Liver (tissue), 3 donors: Measurements from ENCODE around the gene FAM72D.
"Not testable (repeated sequence)": the region's sequence is repeated elsewhere in the genome, so short reads cannot be mapped to it uniquely, and the experiment has no call there.

Experiments
- FOXA1 ChIP-seq: IDR thresholded peaks from 2 replicates; pipeline ENCODE4 v1.6.1; 2016; ENCODE audit warnings: antibody characterized with exemption
- GABPA ChIP-seq, 2 donors: IDR thresholded peaks in 1 of 2; conservative IDR thresholded peaks in 1 of 2; 2 replicates each; pipeline ENCODE4 v1.6.1; 2016; ENCODE audit warnings: antibody characterized with exemption in 2 of 2, mild to moderate bottlenecking in 1 of 2, moderate library complexity in 1 of 2
- JUND ChIP-seq, 2 donors: IDR thresholded peaks; 2 replicates each; pipeline ENCODE4 v1.6.1; 2016; ENCODE audit warnings: antibody characterized with exemption in 2 of 2
- RAD21 ChIP-seq, 2 donors: IDR thresholded peaks; 2 replicates each; pipeline ENCODE4 v1.6.1; 2016; ENCODE audit warnings: antibody characterized with exemption in 2 of 2, mild to moderate bottlenecking in 2 of 2
- SP1 ChIP-seq: IDR thresholded peaks from 2 replicates; pipeline ENCODE4 v1.6.1; 2018; ENCODE audit warnings: antibody characterized with exemption, mild to moderate bottlenecking
- TAF1 ChIP-seq: conservative IDR thresholded peaks from 2 replicates; pipeline ENCODE4 v1.6.1; 2016; ENCODE audit warnings: antibody characterized with exemption, mild to moderate bottlenecking
- YY1 ChIP-seq: IDR thresholded peaks from 2 replicates; pipeline ENCODE4 v1.6.1; 2016; ENCODE audit warnings: antibody characterized with exemption, mild to moderate bottlenecking
- TF ChIP-seq, protein P1 (sequence below): fragments of 150-350 bp; IDR thresholded peaks from 2 replicates; pipeline ENCODE4 v1.5.1; 2017; ENCODE audit warnings: improper control_type of control experiment, low read depth, low read length; ENCODE audit not compliant: missing input control
- TF ChIP-seq, protein P2 (sequence below): IDR thresholded peaks from 2 replicates; pipeline ENCODE4 v1.6.1; 2016; ENCODE audit warnings: antibody characterized with exemption
- TF ChIP-seq, protein P3 (sequence below): IDR thresholded peaks from 2 replicates; pipeline ENCODE4 v1.6.1; 2016; ENCODE audit warnings: antibody characterized with exemption
- TF ChIP-seq, protein P4 (sequence below): IDR thresholded peaks from 2 replicates; pipeline ENCODE4 v1.6.1; 2016; ENCODE audit warnings: antibody characterized with exemption, mild to moderate bottlenecking
- donor health status: healthy.
- donor health status: healthy.

DNA sequence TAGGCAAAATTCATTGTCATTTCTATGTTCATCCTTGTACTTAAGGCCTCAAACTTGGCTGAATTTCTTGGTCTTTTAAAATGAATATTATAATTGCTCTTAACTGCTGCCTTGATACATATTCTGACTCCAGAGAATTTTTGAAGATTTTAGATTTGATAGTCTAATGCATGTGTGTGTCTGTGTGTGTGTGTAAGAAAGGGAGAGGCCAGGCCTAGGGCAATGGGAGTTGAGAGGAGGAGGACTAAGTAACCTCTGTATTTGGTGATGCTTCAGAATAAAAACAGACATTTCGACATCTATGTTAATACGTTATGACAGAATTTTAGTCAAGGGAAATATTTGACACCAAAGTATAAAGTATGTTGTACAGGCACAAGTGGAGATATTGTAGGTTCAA, 7.5 kb downstream of the FAM72D start:
- TF ChIP-seq, protein P1, sequence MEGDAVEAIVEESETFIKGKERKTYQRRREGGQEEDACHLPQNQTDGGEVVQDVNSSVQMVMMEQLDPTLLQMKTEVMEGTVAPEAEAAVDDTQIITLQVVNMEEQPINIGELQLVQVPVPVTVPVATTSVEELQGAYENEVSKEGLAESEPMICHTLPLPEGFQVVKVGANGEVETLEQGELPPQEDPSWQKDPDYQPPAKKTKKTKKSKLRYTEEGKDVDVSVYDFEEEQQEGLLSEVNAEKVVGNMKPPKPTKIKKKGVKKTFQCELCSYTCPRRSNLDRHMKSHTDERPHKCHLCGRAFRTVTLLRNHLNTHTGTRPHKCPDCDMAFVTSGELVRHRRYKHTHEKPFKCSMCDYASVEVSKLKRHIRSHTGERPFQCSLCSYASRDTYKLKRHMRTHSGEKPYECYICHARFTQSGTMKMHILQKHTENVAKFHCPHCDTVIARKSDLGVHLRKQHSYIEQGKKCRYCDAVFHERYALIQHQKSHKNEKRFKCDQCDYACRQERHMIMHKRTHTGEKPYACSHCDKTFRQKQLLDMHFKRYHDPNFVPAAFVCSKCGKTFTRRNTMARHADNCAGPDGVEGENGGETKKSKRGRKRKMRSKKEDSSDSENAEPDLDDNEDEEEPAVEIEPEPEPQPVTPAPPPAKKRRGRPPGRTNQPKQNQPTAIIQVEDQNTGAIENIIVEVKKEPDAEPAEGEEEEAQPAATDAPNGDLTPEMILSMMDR, result not testable (repeated sequence)
- TF ChIP-seq, protein P2, sequence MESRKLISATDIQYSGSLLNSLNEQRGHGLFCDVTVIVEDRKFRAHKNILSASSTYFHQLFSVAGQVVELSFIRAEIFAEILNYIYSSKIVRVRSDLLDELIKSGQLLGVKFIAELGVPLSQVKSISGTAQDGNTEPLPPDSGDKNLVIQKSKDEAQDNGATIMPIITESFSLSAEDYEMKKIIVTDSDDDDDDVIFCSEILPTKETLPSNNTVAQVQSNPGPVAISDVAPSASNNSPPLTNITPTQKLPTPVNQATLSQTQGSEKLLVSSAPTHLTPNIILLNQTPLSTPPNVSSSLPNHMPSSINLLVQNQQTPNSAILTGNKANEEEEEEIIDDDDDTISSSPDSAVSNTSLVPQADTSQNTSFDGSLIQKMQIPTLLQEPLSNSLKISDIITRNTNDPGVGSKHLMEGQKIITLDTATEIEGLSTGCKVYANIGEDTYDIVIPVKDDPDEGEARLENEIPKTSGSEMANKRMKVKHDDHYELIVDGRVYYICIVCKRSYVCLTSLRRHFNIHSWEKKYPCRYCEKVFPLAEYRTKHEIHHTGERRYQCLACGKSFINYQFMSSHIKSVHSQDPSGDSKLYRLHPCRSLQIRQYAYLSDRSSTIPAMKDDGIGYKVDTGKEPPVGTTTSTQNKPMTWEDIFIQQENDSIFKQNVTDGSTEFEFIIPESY, result not testable (repeated sequence)
- not testable (repeated sequence) for TF ChIP-seq RAD21 (IDR thresholded peaks at IDR 0.05); SP1; FOXA1; TAF1; GABPA (IDR thresholded peaks at IDR 0.05 in 1 of 2, conservative IDR thresholded peaks at IDR 0.05 in 1 of 2); JUND (IDR thresholded peaks at IDR 0.05); YY1
- TF ChIP-seq, protein P3, sequence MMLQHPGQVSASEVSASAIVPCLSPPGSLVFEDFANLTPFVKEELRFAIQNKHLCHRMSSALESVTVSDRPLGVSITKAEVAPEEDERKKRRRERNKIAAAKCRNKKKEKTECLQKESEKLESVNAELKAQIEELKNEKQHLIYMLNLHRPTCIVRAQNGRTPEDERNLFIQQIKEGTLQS, result not testable (repeated sequence)
- TF ChIP-seq, protein P4, sequence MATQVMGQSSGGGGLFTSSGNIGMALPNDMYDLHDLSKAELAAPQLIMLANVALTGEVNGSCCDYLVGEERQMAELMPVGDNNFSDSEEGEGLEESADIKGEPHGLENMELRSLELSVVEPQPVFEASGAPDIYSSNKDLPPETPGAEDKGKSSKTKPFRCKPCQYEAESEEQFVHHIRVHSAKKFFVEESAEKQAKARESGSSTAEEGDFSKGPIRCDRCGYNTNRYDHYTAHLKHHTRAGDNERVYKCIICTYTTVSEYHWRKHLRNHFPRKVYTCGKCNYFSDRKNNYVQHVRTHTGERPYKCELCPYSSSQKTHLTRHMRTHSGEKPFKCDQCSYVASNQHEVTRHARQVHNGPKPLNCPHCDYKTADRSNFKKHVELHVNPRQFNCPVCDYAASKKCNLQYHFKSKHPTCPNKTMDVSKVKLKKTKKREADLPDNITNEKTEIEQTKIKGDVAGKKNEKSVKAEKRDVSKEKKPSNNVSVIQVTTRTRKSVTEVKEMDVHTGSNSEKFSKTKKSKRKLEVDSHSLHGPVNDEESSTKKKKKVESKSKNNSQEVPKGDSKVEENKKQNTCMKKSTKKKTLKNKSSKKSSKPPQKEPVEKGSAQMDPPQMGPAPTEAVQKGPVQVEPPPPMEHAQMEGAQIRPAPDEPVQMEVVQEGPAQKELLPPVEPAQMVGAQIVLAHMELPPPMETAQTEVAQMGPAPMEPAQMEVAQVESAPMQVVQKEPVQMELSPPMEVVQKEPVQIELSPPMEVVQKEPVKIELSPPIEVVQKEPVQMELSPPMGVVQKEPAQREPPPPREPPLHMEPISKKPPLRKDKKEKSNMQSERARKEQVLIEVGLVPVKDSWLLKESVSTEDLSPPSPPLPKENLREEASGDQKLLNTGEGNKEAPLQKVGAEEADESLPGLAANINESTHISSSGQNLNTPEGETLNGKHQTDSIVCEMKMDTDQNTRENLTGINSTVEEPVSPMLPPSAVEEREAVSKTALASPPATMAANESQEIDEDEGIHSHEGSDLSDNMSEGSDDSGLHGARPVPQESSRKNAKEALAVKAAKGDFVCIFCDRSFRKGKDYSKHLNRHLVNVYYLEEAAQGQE, result not testable (repeated sequence)
